Left ventricle myocardium inferior (tissue), 1 donor: ENCODE measurements around the gene BATF2. TPM values are rescaled to one million over a fixed set of nuclear protein-coding genes. Genes with fewer than 3 reads are reported as not detected.

Experiments
- DNase-seq: peaks from one replicate; pipeline ENCODE4 v3.0.0-alpha.2; 2020
- H3K27ac ChIP-seq: fragments of 200-600 bp; replicated peaks from 2 replicates; pipeline ENCODE4 v1.8.0; 2021
- H3K27me3 ChIP-seq: fragments of 200-600 bp; 2 replicates; pipeline ENCODE4 v1.8.0; 2021; ENCODE audit warnings: low read depth
- H3K36me3 ChIP-seq: fragments of 200-600 bp; 2 replicates; pipeline ENCODE4 v1.8.0; 2021
- H3K4me1 ChIP-seq: fragments of 200-600 bp; 2 replicates; pipeline ENCODE4 v1.8.0; 2021
- H3K4me3 ChIP-seq: fragments of 200-600 bp; 2 replicates; pipeline ENCODE4 v1.8.0; 2021; ENCODE audit warnings: mild to moderate bottlenecking, moderate library complexity
- H3K9me3 ChIP-seq: fragments of 200-600 bp; replicated peaks from 2 replicates; pipeline ENCODE4 v1.8.0; 2021
- intact Hi-C: fragments of 100-400 bp; cut with micrococcal nuclease; formaldehyde crosslinking; loops from one replicate; pipeline ENCODE4 v1.11.0; 2022
- total RNA-seq: library from RNA; stranded (reverse); fragmentation: NEBNext Ultra II Directional; extraction: Animal tissue kit (Norgen Biotek cat#: 25700); gene quantifications from one replicate; pipeline ENCODE4 v1.2.1, GENCODE V29; 2021
- TF ChIP-seq, protein P1 (sequence below): fragments of 200-600 bp; IDR thresholded peaks from 2 replicates; pipeline ENCODE4 v1.8.0; 2021; ENCODE audit warnings: antibody characterized with exemption, mild to moderate bottlenecking, borderline replicate concordance
- donor health status: DM: no; HTN: yes; CAD: no; lungs with severe emphysema.

The BATF2 gene
- total RNA-seq, 1 donor from 2014 or later, result 1.3 TPM

DNA sequence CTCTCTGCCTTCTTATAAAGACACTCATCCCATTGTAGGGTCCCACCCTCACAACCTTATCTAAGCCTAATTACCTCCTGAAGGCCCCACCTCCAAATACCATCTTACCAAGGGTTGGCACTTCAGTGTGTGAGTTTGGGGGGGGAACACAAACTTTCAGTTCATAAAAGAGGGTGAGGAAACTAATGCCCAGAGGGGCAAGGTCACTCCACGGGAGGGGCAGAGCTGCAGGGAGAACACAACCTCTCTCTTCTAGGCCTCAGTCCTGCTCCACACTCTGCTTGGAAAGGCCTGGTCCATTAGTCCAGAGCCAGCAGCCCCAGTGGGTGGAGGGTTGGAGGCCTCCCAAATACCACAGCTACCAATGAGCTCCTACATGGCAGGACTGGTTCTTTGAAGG, 2.7 kb upstream of the BATF2 start:
- TF ChIP-seq, protein P1, sequence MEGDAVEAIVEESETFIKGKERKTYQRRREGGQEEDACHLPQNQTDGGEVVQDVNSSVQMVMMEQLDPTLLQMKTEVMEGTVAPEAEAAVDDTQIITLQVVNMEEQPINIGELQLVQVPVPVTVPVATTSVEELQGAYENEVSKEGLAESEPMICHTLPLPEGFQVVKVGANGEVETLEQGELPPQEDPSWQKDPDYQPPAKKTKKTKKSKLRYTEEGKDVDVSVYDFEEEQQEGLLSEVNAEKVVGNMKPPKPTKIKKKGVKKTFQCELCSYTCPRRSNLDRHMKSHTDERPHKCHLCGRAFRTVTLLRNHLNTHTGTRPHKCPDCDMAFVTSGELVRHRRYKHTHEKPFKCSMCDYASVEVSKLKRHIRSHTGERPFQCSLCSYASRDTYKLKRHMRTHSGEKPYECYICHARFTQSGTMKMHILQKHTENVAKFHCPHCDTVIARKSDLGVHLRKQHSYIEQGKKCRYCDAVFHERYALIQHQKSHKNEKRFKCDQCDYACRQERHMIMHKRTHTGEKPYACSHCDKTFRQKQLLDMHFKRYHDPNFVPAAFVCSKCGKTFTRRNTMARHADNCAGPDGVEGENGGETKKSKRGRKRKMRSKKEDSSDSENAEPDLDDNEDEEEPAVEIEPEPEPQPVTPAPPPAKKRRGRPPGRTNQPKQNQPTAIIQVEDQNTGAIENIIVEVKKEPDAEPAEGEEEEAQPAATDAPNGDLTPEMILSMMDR, result no peak
- intact Hi-C loops, result no loop called here

GRCh38 chr11:64998690-64999431, 2.1 kb upstream of the BATF2 start:
- intact Hi-C loops, result no loop called here

More for the DNA sequence above, 2.7 kb upstream of the BATF2 start:
- no peaks in the 10 kb centered on the region for H3K27me3 ChIP-seq
- peaks cover 25% of the 10 kb centered on the region for H3K4me1 ChIP-seq
- no peaks in the 10 kb centered on the region for H3K36me3 ChIP-seq
- DNase-seq, result no peak
- no peak overlapping the region for H3K27ac ChIP-seq
- no peaks in the 10 kb centered on the region for H3K9me3 ChIP-seq
- H3K4me3 ChIP-seq, result no peak overlapping the region

GRCh38 chr11:64998141-64998540, 1.4 kb upstream of the BATF2 start:
- H3K27ac ChIP-seq, result no peak overlapping the region
- DNase-seq, result no peak
- peaks cover 35% of the 10 kb centered on the region for H3K4me1 ChIP-seq
- H3K36me3 ChIP-seq, result no peaks in the 10 kb centered on the region
- H3K4me3 ChIP-seq, result no peak overlapping the region
- TF ChIP-seq, protein P1, result no peak
- no peaks in the 10 kb centered on the region for H3K9me3 ChIP-seq
- H3K27me3 ChIP-seq, result no peaks in the 10 kb centered on the region
- intact Hi-C loops, result no loop called here

More at GRCh38 chr11:64998690-64999431, 2.1 kb upstream of the BATF2 start:
- no peak overlapping the region for H3K4me3 ChIP-seq
- H3K27me3 ChIP-seq, result no peaks in the 10 kb centered on the region
- no peak for DNase-seq
- peaks cover 29% of the 10 kb centered on the region for H3K4me1 ChIP-seq
- H3K27ac ChIP-seq, result no peak overlapping the region
- H3K9me3 ChIP-seq, result no peaks in the 10 kb centered on the region
- no peaks in the 10 kb centered on the region for H3K36me3 ChIP-seq
- TF ChIP-seq, protein P1, result no peak

DNA sequence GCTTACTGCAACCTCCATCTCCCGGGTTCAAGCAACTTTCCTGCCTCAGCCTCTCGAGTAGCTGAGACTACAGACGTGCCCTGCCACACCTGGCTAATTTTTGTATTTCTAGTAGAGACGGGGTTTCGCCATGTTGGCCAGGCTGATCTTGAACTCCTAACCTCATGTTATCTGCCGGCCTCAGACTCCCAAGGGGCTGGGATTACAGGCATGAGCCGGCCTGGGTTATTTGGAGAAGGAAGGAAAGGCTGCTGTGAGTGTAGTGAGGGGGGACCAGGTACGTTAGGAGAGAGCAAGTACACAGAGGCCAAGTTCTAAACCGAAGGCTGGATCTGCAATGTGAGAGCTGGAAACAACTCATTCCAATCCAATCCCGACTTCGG, 453 bp downstream of the BATF2 start:
- intact Hi-C loops, result no loop called here

GRCh38 chr11:64994318-64994717, 2.5 kb downstream of the BATF2 start:
- peaks cover 58% of the 10 kb centered on the region for H3K4me1 ChIP-seq
- intact Hi-C loops, result no loop called here
- H3K27ac ChIP-seq, result no peak overlapping the region
- DNase-seq, result no peak
- no peaks in the 10 kb centered on the region for H3K36me3 ChIP-seq
- no peaks in the 10 kb centered on the region for H3K27me3 ChIP-seq
- TF ChIP-seq, protein P1, result no peak
- no peaks in the 10 kb centered on the region for H3K9me3 ChIP-seq
- H3K4me3 ChIP-seq, result no peak overlapping the region

More for the DNA sequence above, 453 bp downstream of the BATF2 start:
- Histone ChIP-seq H3K27me3 (no peaks in the 10 kb centered on the region), H3K4me3 (peak overlapping the region; percentile 63), H3K9me3 (no peaks in the 10 kb centered on the region), H3K4me1 (peaks cover 38% of the 10 kb centered on the region), H3K27ac (peak overlapping the region; percentile 79), H3K36me3 (no peaks in the 10 kb centered on the region)
- TF ChIP-seq, protein P1, result no peak
- no peak for DNase-seq
